Tongue (tissue), 2 donors: ENCODE data around the gene CEACAM18. TPM values are rescaled to one million over a fixed set of nuclear protein-coding genes. Genes with fewer than 3 reads are reported as not detected.
"Not testable (repeated sequence)": the region's sequence is repeated elsewhere in the genome, so short reads cannot be mapped to it uniquely, and the experiment has no call there.

Experiments used
- DNase-seq: peaks from one replicate; pipeline ENCODE4 v3.0.0-alpha.2; 2015
- total RNA-seq: library from RNA; depleted of rRNA; stranded (reverse); fragments of >200 nt; gene quantifications from one replicate; pipeline ENCODE4 v1.2.3, GENCODE V29; 2014

Gene CEACAM18
- total RNA-seq, 1 donor from 2014 or later: not detected

DNA sequence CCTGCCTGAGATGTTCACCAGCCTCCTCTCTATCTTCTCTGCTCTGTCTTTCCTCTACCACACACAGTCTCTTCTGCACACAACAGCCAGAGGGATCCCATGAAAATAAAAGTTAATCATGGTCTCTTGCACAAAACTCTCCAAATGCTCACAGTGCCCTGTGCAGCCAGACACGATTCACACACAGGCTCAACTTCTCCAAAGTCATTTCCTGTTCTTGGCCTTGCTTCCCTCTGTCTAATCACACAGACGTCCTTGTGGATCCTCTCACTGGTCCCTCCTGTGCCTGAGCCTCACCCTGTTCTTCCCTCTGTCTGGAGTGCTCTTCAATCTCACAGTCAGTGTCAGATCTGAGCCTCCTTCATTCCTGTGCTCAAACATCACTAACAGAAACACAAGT lies 15.4 kb downstream of the CEACAM18 start:
- no peak for DNase-seq

DNA sequence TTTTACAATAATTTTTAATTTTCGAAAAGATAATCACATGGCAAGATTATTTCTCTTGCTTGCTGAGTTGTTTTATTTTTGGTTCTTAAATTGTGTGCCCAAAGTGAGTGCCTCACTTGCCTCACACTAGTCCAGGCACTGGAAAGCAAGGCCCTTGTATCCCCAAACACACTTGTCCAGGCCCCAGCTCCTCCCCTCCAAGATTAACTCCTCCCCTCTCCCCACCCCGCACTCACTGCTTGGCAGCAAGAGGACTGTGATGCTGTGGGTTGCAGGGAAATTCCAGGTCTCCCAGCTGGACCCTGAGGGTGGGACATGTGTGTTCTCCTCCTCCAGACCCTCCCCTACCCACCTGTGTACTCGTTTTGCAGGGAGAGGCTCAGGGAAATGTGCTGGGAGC lies 19.3 kb downstream of the CEACAM18 start:
- no peak for DNase-seq

DNA sequence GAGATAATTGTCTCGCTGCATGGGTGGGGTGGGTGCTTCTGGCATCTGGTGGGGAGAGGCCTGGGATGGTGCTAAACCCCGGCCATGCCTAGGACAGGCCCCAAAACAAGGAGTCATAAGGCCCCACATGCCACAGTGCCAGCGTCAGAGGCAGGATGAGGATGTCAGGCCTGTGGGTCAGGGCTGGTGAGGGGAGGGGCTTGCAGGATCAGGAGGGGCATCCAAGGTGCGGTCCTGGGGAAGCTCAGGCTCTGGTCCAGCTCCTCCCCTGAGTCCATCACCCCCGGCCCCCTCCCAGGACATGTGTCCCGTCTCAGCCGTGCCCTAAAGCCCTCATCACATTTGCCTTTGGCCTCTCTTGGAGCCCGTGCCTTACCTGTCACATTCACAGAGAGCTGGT lies 22.6 kb downstream of the CEACAM18 start:
- not testable (repeated sequence) for DNase-seq

DNA sequence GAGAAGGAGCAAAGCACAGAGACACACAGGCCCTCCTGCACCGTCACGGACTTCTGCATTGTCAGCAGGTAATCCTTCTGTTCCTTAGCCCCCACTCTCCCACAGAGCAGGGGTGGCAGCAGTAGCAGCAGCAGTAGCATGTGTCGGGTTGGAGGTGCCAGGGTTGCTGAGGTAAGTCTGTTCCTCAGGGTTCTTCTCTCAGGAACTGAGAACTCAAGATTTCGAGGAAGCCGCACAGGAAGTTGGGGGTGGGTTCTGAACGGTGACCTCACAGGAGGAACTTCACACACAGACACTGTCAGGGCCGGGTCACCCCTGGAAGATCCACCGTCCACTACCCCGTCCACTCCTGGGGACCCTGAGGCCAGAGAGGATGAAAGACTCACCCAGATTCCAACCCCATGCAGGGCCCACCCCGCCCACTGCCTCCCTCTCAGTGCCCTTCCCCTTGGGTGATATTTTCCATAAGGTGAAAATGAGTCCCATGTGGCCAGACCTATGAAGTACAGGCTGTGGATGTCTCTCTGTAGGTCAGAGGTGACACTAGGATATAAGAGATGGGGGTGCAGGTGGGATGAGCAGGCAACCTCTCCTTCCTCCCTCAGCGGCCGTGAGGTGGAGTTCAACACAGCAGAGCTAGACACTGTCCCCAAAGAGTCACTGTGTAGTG lies 23.4 kb downstream of the CEACAM18 start, which contains the start of gene SIGLEC12:
Gene SIGLEC12, minus strand, starts transcription at position 207 of the 670 bp plus-strand sequence. Its CDS starts 67 bp downstream, at position 140.
- no peak for DNase-seq

DNA sequence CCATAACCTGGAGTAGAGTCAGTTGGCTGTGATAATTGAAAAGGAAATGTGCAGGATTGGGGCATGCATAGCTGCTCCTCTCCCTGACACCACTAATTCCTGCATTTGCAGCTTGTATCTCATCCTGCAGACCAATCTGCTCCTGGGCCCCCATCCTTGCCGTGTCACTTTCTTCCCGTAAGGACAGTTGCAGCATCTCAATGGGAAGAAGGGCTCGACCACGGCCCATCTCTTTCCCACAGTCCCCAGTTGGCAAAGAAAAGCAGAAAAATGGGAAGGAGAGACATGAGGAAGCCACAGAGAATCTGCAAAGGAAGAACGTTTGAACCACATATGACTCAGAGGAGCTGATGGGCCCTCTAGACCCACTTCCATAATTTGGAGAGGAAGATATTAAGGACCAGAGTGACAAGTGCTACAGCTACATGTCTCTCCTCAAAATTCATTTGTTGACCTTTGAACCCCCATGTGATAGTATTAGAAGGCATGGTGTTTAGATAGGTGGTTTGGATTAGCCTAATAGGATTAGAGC lies 25.0 kb downstream of the CEACAM18 start:
- no peak for DNase-seq

DNA sequence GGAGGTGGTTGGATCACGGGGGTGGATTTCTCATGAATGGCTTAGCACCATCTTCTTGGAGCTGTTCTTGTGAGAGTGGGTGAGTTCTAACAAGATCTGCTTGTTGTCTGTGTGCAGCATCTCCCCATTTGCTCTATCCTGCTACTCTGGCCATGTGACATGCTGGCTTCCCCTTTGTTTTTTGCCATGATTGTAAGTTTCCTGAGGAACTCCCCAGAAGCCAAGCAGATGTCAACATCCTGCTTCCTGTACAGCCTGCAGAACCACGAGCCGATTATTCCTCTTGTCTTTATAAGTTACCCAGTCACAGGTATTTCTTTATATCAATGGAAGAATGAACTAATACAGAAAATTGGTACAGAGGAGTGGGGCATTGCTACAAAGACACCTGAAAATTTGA lies 25.6 kb downstream of the CEACAM18 start:
- no peak for DNase-seq

DNA sequence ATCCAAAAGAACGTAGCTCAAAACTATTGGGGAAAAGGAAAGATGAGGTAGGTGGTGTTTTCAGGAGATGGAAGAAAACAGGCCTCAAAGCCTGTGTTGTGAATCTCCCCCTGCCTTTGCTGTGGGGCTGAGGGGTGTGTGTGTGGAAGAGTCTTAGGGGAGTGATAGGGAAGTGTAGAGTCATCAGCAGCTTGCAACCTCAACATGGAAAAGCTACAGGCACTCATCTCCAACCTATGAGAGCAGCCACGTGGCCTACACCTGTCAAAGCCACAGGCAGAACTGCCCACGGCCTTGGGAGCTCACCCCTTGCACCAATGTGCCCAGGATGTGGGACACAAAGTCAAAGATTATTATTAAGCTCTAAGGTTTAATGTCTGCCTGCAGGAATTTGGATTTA lies 27.6 kb downstream of the CEACAM18 start:
- no peak for DNase-seq

DNA sequence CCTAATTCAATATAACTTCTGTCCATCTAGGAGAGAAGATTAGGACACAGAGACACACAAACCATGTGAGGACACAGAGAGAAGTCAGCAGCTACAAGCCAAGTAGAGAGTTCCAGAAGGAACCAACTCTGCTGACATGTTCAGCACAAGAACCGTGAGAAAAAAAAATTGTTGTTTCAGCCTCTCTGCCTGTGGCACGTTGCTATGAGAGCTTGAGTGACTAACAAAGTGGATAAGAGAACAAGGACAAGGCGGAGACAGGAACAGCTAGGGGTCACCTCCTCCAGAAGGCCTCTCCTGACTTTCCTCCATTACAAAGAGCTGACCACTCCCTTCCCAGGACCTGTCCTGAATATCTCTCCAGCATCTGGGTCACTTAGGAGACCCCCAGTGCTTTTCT lies 28.9 kb downstream of the CEACAM18 start:
- no peak for DNase-seq

DNA sequence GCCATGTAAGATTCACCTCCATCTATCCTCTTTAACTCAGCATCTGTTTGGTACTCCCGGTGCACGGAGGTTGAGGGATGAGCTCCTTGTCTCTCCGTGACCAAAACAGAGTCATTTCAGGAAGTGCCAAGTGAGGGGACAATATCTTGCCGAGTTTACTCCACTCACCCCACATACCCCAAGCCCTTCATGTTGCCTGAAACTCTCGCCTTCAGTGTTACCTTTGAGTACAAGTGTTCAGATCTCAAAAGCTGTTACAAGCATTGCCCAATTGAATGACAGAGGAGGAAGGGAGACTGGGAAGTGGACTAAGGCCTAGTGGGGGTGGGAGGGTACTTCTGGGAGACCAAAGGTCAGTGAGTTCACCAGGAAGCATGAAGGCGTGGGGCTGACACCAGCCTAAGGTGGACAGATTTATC lies 29.3 kb downstream of the CEACAM18 start:
- no peak for DNase-seq

DNA sequence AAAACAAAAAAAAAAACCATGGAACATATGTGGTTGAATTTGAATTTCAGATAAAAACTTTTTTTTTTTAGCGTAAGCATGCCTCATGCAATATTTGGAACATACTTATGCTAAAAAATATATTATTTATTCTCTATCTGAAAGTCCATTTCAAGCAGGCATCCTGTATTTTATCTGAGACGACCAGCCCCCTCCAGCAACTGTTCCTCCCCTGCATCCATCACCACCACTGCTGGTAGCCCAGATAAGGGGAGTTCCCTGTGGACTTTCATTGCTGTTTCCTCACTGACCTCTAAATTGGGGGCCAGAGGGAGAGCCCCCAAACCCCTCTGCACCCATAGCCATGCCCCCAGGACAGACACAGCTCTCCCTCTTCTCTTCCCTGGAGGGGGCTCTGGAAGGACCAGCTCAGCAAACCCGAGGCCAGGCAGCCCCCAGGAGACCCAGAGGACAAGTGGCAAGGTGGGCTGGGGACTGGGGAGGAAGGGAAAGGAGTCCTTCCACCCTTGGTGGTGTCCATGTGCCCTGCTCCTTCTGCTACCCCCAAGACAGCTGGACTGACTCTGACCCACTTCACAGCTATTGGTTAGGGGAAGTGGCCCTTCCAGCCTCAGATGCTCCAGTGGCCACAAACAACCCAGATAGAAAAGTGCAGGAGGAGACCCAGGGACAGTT lies 29.9 kb downstream of the CEACAM18 start:
- no peak for DNase-seq

DNA sequence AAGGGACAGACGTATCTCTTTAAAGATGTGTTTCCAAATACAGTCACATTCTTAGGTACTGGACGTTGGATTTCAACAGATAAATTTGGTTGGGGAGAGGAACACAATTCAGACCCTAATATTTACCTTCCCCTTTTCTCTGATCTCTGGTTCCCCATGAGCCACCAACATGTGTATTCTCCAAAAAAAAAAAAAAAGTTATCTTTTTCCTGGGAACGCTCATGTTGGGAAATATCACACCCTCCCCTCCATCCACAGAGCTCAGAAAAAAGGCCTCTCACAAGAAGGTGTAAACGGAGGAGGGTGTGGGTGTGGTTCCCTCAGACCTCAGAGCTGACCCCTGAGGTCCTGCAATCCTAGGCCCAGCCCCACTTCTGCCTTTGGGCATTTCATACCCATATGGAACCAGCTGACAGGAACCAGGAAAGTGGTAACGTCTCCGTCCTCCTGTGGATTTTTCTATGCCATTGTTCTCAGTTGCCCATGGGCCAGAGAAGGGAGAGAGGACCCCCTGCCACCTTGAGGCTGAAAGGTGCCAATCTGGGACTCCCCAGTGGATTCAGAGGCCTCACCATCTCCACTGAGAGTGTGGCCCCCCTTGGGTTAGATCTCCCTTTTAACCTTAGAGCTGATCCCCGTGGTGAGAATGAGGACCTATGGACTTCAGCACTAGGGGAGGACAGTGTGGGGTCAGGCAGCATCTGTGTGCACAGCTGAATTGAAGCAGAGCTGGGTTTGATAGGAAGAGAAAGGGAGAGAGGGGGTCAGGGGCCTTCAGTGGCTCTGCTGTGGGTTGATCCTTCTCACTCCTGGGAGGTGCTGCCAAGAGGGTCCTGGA lies 31.7 kb downstream of the CEACAM18 start:
- DNase-seq: no peak

DNA sequence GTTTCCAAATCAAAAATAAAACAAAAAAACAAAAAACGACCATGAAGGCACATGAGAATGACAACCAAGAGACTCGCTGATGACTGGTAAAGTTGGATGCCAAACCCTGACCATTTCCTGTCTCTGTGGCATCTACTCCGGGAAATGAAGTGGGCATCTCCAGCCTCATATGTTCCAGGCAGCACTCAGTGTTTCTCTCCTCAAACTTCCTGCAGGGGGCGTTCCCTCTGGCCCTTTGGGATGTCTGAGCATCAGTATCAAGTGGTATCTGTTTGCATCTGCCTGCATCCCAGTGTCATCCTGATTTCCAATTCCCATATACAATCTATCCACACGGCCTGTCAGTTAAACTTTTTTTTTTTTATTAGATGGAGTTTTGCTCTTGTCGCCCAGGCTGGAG lies 33.0 kb downstream of the CEACAM18 start:
- no peak for DNase-seq

DNA sequence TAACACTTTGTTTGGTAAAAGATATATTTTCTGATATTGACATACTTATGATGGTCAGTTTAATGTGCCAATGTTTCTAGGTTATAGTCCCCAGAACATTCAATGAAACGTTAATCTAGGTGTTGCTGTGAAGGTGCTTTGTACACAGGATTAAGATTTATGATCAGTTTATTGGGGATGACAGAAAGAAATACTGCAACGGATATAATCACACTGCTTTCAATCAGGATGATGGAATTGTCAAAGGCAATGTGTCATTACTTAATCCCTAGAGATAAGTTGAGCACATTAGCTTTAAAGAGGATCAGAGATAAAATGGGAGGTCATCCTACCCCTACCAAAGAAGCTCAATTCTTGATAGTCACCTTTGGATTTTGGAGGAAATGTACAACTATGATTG lies 35.6 kb downstream of the CEACAM18 start:
- DNase-seq: no peak

DNA sequence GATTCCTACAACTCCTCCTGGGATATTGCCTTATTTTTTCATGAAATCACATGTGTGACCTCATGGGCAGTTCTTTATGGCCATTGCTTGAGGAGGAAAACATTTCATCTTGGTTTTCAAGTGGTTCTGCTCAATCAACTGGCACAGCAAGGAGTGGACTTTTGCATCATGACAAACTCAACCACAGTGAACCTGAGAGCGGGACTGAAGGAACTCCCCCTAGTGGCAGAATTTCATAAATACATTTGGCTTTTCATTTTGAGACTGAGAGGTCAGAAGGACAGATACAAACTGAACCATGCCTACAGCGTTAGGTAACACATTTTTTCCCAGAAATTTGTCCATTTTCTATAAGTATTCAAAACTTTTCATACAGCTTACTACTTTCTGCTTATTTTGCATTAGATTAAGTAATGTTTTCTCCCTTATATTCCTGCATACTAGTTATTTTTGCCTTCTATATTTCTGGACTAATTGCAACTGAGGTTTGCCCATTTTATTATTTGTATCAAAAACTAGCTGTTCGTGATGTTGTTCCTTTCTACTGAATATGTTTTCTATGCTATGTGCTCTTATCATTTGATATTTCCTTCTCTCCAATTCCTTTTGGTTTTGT lies 36.6 kb downstream of the CEACAM18 start:
- peak; percentile 71 for DNase-seq

DNA sequence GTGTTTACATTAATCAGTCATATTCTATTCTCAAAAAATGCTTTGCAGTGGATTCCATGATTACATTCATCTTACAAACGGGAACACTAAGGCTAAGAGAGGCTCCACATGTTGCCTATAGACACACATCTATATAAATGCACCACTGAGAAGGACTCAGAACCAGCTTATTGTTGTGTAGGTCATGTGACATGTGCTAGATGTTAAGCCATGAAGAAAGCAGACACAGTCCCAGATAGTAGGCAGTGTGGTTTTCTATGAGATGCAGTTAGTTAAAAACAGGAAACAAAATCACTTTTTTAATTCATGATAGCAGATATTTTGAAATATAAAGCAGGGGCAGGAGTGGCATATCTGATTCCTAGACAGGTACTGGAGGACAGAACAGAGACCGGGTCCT lies 42.4 kb downstream of the CEACAM18 start:
- no peak for DNase-seq

DNA sequence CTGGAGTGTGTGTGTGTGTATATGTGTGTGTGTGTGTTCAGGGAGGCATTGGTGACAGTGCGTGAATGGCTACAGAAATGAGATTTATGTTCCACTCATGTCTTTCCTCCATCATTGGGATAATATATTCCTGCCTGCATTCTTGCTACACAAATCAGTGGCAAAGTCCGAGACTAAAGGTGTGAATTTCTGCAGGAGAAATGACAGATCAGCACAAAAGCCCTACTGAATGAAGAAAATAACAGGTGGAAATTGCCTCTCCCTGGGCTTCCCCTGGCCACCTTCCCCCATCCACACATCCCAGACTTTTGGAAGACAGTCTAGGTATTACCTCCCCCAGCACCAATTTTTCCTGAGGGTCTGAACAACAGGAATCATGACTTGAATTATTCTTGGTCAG lies 43.0 kb downstream of the CEACAM18 start:
- no peak for DNase-seq

DNA sequence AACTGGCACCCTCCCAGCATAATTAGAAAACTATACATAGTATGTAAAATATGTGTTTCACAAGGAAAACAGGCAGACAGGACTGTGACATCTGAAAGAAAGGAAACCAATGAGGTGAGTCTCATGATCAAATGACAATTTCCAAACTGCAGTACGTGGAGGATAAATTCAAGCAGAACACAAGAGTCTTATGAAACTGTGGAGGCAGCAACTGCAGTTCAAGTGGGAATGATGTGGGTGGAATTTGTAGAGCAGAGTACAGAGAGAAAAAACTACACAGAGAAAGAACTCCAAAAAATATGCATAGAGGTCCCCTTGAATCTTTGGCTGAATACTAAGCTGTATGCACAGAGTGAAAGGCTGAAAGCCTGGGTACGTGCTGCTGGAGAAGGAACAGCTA lies 43.4 kb downstream of the CEACAM18 start:
- DNase-seq: no peak

DNA sequence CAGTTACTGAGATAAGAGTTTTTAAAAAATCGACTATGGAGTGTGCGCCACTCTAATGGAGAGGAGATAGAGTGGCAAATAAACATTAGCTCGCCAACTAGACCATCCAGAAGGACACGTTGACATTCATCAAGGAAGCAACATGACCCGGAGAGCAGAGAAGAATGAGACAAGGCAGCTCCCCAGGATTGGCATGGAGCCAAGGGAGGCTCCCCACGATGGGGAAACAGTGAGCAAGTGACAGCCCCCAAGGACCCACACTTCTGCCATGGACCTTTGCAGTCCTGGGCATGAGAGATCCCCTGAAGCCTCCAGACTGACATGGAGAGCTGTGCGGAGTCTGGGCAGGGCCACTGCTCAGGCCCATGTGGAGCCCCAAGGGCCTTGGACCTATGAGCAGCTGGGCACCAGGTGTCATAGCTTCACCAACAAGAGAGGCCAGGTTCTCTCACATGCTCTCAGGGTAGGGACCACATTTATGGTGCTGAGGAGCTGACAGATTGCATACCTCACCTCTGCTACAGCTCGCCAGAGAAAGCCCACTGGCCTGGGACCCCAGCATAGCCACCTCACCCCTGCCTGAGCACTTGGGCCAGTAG lies 46.4 kb downstream of the CEACAM18 start:
- no peak for DNase-seq

DNA sequence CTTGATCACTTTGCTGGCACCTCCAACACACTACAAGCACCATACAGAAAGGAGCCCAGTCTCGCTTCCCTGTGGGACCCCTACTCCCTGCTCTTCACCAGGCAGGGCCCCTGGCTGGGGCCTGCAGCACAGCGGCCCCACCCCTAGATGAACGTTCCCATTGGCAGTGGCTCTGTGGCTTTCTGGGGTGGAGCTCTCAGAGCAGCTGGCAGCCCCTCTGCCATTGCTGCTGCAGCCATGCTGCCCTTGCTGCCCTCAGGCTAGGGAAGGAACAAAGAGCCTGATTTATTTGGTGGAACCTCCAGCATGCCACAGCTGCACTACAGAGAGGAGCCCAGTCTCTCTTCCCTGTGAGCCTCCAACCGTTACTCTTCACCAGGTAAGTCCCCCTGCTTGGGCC lies 47.3 kb downstream of the CEACAM18 start:
- no peak for DNase-seq

DNA sequence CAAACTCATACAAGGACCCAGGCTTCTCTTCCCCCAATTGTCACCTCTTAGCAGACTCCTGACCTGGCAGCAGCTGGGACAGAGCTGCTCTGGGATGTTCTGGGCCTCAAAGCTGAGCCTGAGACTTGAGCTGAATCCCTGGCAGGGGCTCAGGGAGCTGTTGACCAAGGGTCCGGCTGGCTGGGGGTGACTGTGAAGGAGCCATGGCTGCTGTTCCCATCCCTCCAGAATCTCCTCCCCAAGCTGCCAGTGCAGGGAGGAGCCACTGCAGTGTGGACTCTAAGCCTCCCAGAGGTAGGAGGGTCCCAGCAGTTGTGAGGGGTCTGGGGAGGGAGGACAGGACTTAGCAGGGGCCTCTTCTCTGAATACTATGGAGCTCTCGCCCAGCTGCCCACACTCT lies 51.0 kb downstream of the CEACAM18 start:
- DNase-seq: no peak

DNA sequence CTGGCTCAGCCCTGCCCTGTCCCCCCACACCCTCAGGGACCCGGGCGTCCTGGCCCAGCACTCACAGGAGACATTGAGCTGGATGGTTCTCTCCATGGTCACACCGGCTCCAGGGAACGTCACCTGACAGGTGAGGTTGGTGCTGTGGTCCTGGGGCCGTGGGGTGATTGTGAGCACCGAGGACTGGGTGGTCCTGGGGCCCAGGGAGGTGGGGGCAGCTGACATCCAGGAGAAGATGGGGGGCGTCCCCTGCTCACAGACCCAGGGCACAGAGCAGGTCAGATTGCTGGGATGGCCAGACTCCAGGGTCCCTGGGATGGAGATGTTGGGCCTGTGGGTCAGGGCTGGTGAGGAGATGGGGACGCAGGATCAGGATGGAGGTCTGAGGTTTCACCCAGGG lies 52.3 kb downstream of the CEACAM18 start:
- DNase-seq: no peak
